Neural progenitor cell (in vitro differentiated cells): ENCODE measurements around the gene AURKB.

Experiments used
- EZH2 ChIP-seq: fragments of 200-600 bp; sonication (generic); IDR thresholded peaks from 2 replicates; pipeline ENCODE4 v1.6.1; 2017; ENCODE audit warnings: antibody characterized with exemption, mild to moderate bottlenecking, moderate library complexity
- EZH2phosphoT487 ChIP-seq: fragments of 200-600 bp; sonication (generic); IDR thresholded peaks from 2 replicates; pipeline ENCODE4 v1.6.1; 2017; ENCODE audit warnings: antibody characterized with exemption
- TF ChIP-seq, protein P1 (sequence below): fragments of 200-600 bp; sonication (generic); IDR thresholded peaks from 2 replicates; pipeline ENCODE4 v1.5.1; 2017; ENCODE audit warnings: antibody characterized with exemption, mild to moderate bottlenecking

DNA sequence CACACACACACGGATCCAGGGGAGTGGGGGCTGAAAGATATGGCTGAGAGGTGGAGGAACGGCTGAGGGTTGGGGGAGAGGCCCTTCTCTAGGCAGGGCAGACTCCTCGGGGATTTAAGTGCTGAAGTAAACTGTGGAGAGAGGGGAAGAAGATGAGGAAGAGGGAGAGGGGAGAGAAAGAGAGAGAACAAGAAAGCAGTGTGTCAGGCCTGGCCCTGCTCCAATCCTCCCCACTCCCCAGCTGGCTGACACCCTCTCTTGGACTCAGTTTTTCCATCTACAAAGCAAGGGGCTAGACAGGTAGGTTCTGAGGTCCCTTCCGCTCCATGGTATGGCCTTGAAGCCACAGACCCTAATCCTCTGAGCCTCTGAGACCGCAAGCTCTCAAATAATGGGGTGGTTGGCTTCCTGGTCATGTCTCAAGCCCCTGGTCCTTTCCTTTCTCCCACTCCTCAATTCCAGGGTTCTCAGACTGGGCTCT, 49.6 kb downstream of the AURKB start:
- TF ChIP-seq, protein P1, sequence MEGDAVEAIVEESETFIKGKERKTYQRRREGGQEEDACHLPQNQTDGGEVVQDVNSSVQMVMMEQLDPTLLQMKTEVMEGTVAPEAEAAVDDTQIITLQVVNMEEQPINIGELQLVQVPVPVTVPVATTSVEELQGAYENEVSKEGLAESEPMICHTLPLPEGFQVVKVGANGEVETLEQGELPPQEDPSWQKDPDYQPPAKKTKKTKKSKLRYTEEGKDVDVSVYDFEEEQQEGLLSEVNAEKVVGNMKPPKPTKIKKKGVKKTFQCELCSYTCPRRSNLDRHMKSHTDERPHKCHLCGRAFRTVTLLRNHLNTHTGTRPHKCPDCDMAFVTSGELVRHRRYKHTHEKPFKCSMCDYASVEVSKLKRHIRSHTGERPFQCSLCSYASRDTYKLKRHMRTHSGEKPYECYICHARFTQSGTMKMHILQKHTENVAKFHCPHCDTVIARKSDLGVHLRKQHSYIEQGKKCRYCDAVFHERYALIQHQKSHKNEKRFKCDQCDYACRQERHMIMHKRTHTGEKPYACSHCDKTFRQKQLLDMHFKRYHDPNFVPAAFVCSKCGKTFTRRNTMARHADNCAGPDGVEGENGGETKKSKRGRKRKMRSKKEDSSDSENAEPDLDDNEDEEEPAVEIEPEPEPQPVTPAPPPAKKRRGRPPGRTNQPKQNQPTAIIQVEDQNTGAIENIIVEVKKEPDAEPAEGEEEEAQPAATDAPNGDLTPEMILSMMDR = no peak
- TF ChIP-seq EZH2 = no peak
- TF ChIP-seq EZH2phosphoT487 = no peak
